Spleen (tissue), 7 donors: ENCODE results near the gene MRPL52.

ENCODE experiments used
- CTCF ChIP-seq, 11 experiments: fragments of 200-600 bp in 7 of 11; fragments of 450-650 bp in 4 of 11; sonication (generic) in 4 of 11; IDR thresholded peaks in 8 of 11; conservative IDR thresholded peaks in 3 of 11; 1 replicate in 7 of 11; 2 replicates in 4 of 11; pipeline versions ENCODE4 v1.4.0 to v1.8.0; 2016 to 2021; ENCODE audit warnings: antibody characterized with exemption in 11 of 11, inconsistent platforms in 4 of 11, mild to moderate bottlenecking in 1 of 11
- POLR2AphosphoS5 ChIP-seq, 3 donors: sonication (generic); formaldehyde crosslinking; IDR thresholded peaks; one replicate each; pipeline ENCODE4 v1.5.1; 2017; ENCODE audit warnings: antibody characterized with exemption in 3 of 3
- donor health status: DM: no; HTN: no; CAD: no; lungs with moderate emphysema.
- donor health status: DM: no; HTN: no; CAD: no.
- donor health status: DM: no; HTN: no; CAD: no.

GRCh38 chr14:22845821-22846625, 16.3 kb downstream of the MRPL52 start:
- no peak for TF ChIP-seq CTCF (IDR thresholded peaks at IDR 0.05 in 8 of 11, conservative IDR thresholded peaks at IDR 0.05 in 3 of 11)
- TF ChIP-seq POLR2AphosphoS5 (IDR thresholded peaks at IDR 0.05), result peak in 2 of 3 donors; percentile 13 to 36
